ENCODE results near the gene MPZL1. TPM values are rescaled to one million over a fixed set of nuclear protein-coding genes. Genes with fewer than 3 reads are reported as not detected.

The MPZL1 gene
- total RNA-seq, 2 experiments from 2014 or later = 1.2 to 1.5 TPM

DNA sequence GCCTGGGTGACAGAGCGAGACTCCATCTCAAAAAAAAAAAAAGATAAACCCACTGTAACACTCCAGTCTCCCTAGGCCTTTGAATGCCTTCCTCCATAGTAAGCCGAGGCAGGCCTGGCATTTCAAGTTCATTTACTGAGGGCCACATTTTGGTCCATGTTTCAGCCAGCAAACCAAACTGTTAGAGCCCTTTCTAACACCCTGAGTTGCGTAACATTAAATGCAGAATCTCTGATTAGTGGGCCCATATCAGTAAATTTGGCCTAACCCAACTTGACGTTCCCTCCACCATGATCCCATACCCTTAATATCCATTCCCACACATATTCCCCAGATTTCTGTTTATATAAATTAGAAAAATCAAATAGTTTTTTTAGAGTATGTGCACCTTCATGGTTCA, 12.4 kb downstream of the MPZL1 start:
- H3K36me3 Mint-ChIP-seq (ENCODE audit: low read depth) = no peaks in the 10 kb centered on the region
- POLR2A ChIA-PET = no interaction called here
- Histone ChIP-seq H3K27ac (ENCODE audit: low read depth in 1 of 2, low read length in 2 of 2) (no peak overlapping the region), H3K27me3 (ENCODE audit: control insufficient read depth in 1 of 2, insufficient read depth in 2 of 2, low read length in 2 of 2) (no peaks in the 10 kb centered on the region), H3K36me3 (ENCODE audit: insufficient read depth, low read length) (no peaks in the 10 kb centered on the region), H3K4me3 (ENCODE audit: low read length) (no peak overlapping the region), H3K9me3 (ENCODE audit: control insufficient read depth in 1 of 2, insufficient read depth in 1 of 2, low read length in 2 of 2) (peaks cover 0 to 3% of the 10 kb centered on the region in 2 experiments), H3K4me1 (ENCODE audit: insufficient read depth, low read length) (no peaks in the 10 kb centered on the region)
- no peak overlapping the region for H3K4me3 Mint-ChIP-seq
- H3K27ac Mint-ChIP-seq = no peak overlapping the region
- DNase-seq (no peak), ATAC-seq (ENCODE audit: poor library complexity) (no peak)
- CTCF ChIA-PET = no interaction called here
- intact Hi-C loops (cut with DNase I, micrococcal nuclease) = no loop called here
- H3K4me1 Mint-ChIP-seq (ENCODE audit: low read depth) = no peaks in the 10 kb centered on the region
- H3K9me3 Mint-ChIP-seq = no peaks in the 10 kb centered on the region
- no peaks in the 10 kb centered on the region for H3K27me3 Mint-ChIP-seq
- TF ChIP-seq, protein P1, sequence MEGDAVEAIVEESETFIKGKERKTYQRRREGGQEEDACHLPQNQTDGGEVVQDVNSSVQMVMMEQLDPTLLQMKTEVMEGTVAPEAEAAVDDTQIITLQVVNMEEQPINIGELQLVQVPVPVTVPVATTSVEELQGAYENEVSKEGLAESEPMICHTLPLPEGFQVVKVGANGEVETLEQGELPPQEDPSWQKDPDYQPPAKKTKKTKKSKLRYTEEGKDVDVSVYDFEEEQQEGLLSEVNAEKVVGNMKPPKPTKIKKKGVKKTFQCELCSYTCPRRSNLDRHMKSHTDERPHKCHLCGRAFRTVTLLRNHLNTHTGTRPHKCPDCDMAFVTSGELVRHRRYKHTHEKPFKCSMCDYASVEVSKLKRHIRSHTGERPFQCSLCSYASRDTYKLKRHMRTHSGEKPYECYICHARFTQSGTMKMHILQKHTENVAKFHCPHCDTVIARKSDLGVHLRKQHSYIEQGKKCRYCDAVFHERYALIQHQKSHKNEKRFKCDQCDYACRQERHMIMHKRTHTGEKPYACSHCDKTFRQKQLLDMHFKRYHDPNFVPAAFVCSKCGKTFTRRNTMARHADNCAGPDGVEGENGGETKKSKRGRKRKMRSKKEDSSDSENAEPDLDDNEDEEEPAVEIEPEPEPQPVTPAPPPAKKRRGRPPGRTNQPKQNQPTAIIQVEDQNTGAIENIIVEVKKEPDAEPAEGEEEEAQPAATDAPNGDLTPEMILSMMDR (IDR thresholded peaks at IDR 0.05) = no peak

DNA sequence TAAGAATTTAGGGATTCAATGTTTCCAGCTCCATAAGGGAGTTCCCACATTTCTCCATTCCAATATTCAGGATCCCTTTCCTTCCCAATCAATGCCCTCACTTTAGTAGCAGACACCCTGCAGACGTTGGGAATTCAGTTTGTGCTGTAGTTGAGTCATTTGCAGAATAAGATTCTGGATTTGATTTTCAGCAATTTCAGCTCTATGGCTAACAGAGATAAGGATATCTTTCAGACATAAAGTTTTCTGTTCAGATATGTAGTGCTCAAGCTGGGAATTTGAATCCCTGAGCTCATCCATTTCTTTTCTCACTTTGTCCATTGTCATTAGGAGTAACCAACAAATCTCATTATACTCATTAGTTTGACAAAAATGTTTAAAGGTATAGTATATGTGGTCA, 13.1 kb downstream of the MPZL1 start:
- no peaks in the 10 kb centered on the region for H3K36me3 Mint-ChIP-seq (ENCODE audit: low read depth)
- H3K4me3 Mint-ChIP-seq = no peak overlapping the region
- Histone ChIP-seq H3K9me3 (ENCODE audit: control insufficient read depth in 1 of 2, insufficient read depth in 1 of 2, low read length in 2 of 2) (peaks cover 0 to 3% of the 10 kb centered on the region in 2 experiments), H3K27me3 (ENCODE audit: control insufficient read depth in 1 of 2, insufficient read depth in 2 of 2, low read length in 2 of 2) (no peaks in the 10 kb centered on the region), H3K36me3 (ENCODE audit: insufficient read depth, low read length) (no peaks in the 10 kb centered on the region), H3K27ac (ENCODE audit: low read depth in 1 of 2, low read length in 2 of 2) (no peak overlapping the region), H3K4me3 (ENCODE audit: low read length) (no peak overlapping the region), H3K4me1 (ENCODE audit: insufficient read depth, low read length) (no peaks in the 10 kb centered on the region)
- ATAC-seq (ENCODE audit: poor library complexity) (no peak), DNase-seq (no peak)
- TF ChIP-seq, protein P1 (IDR thresholded peaks at IDR 0.05) = no peak
- CTCF ChIA-PET = no interaction called here
- POLR2A ChIA-PET = no interaction called here
- no peak overlapping the region for H3K27ac Mint-ChIP-seq
- no peaks in the 10 kb centered on the region for H3K4me1 Mint-ChIP-seq (ENCODE audit: low read depth)
- H3K9me3 Mint-ChIP-seq = no peaks in the 10 kb centered on the region
- H3K27me3 Mint-ChIP-seq = no peaks in the 10 kb centered on the region
- intact Hi-C loops (cut with DNase I, micrococcal nuclease) = loop anchor here in 1 of 2 experiments (5.0 kb wide), 1 partner anchor 37 kb away; no protein-coding TSS in a partner anchor

DNA sequence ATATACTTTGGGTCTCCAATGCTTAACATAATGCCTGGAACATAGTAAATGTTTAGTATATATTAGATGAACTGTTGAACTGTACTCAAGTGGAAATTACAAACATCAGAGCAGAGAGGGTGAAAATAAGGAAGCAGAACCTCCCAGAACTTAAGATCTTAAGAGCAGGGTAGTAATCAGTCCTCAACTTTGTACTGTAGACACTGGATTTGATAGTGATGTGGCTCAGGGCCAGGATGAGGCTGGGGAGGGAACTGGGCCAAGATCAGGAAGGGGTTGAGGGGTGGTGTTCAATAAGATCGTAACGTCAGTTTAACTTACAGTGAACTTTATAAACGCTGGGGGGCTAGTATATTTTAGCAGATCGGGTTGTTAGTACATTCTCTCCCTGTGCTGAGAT, 15.4 kb downstream of the MPZL1 start:
- Histone ChIP-seq H3K9me3 (ENCODE audit: control insufficient read depth in 1 of 2, insufficient read depth in 1 of 2, low read length in 2 of 2) (peaks cover 0 to 3% of the 10 kb centered on the region in 2 experiments), H3K27ac (ENCODE audit: low read depth in 1 of 2, low read length in 2 of 2) (no peak overlapping the region), H3K4me1 (ENCODE audit: insufficient read depth, low read length) (no peaks in the 10 kb centered on the region), H3K27me3 (ENCODE audit: control insufficient read depth in 1 of 2, insufficient read depth in 2 of 2, low read length in 2 of 2) (no peaks in the 10 kb centered on the region), H3K4me3 (ENCODE audit: low read length) (no peak overlapping the region), H3K36me3 (ENCODE audit: insufficient read depth, low read length) (no peaks in the 10 kb centered on the region)
- TF ChIP-seq, protein P1 (IDR thresholded peaks at IDR 0.05) = no peak
- H3K36me3 Mint-ChIP-seq (ENCODE audit: low read depth) = no peaks in the 10 kb centered on the region
- H3K27ac Mint-ChIP-seq = no peak overlapping the region
- no peak for DNase-seq
- no peak overlapping the region for H3K4me3 Mint-ChIP-seq
- ChIA-PET CTCF (no interaction called here), POLR2A (no interaction called here)
- no peak for ATAC-seq (ENCODE audit: poor library complexity)
- H3K9me3 Mint-ChIP-seq = no peaks in the 10 kb centered on the region
- no peaks in the 10 kb centered on the region for H3K27me3 Mint-ChIP-seq
- no peaks in the 10 kb centered on the region for H3K4me1 Mint-ChIP-seq (ENCODE audit: low read depth)
- intact Hi-C loops (cut with DNase I, micrococcal nuclease) = loop anchor here in 1 of 2 experiments (5.0 kb wide), 1 partner anchor 35 kb away; no protein-coding TSS in a partner anchor
